Activated CD4-positive, alpha-beta T cell treated with anti-CD3 and anti-CD28 coated beads, Interleukin-2, amount 50 U/mL, for 4 hours (primary cell): ENCODE results near the gene SRD5A2.

Experiments
- DNase-seq, 2 experiments: peaks; one replicate each; pipeline ENCODE4 v3.0.0-alpha.2; 2020

Gene SRD5A2

GRCh38 chr2:31580321-31581117, at the start of gene SRD5A2:
TSS of gene SRD5A2 (minus strand) at chr2:31580938. CDS start at chr2:31580900, 38 bp downstream.
- DNase-seq = no peak

GRCh38 chr2:31606509-31606908, 25.8 kb upstream of the SRD5A2 start:
- DNase-seq = no peak

- DNase-seq = no peak
Measured at GRCh38 chr2:31598694-31599093, 18.0 kb upstream of the SRD5A2 start.

GRCh38 chr2:31586230-31586629, 5.5 kb upstream of the SRD5A2 start:
- no peak for DNase-seq

GRCh38 chr2:31581124-31581795, 522 bp upstream of the SRD5A2 start:
- no peak for DNase-seq

- no peak for DNase-seq
Measured at GRCh38 chr2:31579996-31580320, 780 bp downstream of the SRD5A2 start.

GRCh38 chr2:31578316-31578715, 2.4 kb downstream of the SRD5A2 start:
- DNase-seq = no peak

- no peak for DNase-seq
Measured at GRCh38 chr2:31577143-31577542, 3.6 kb downstream of the SRD5A2 start.

GRCh38 chr2:31568585-31569201, 12.0 kb downstream of the SRD5A2 start:
- DNase-seq = no peak

GRCh38 chr2:31567679-31568078, 13.1 kb downstream of the SRD5A2 start:
- DNase-seq = no peak

- no peak for DNase-seq
Measured at GRCh38 chr2:31563273-31563839, 17.4 kb downstream of the SRD5A2 start.

GRCh38 chr2:31561823-31562222, 18.9 kb downstream of the SRD5A2 start:
- DNase-seq = no peak

- DNase-seq = no peak
Measured at GRCh38 chr2:31558401-31559295, 22.1 kb downstream of the SRD5A2 start.

- no peak for DNase-seq
Measured at GRCh38 chr2:31556940-31557339, 23.8 kb downstream of the SRD5A2 start.

- no peak for DNase-seq
Measured at GRCh38 chr2:31555967-31556706, 24.6 kb downstream of the SRD5A2 start.

GRCh38 chr2:31553362-31553761, 27.4 kb downstream of the SRD5A2 start:
- DNase-seq = no peak

GRCh38 chr2:31547485-31547884, 33.3 kb downstream of the SRD5A2 start:
- DNase-seq = no peak

- no peak for DNase-seq
Measured at GRCh38 chr2:31541853-31542252, 38.9 kb downstream of the SRD5A2 start.

- no peak for DNase-seq
Measured at GRCh38 chr2:31539505-31539904, 41.2 kb downstream of the SRD5A2 start.

- DNase-seq = no peak
Measured at GRCh38 chr2:31535768-31536167, 45.0 kb downstream of the SRD5A2 start.

GRCh38 chr2:31534636-31535035, 46.1 kb downstream of the SRD5A2 start:
- DNase-seq = no peak

GRCh38 chr2:31533036-31533435, 47.7 kb downstream of the SRD5A2 start:
- no peak for DNase-seq
